LNCaP clone FGC (cell line): Measurements from ENCODE around the gene BIRC5.

ENCODE experiments used
- DNase-seq: peaks from one replicate; pipeline ENCODE4 v3.0.0-alpha.2; 2011; ENCODE audit warnings: low read depth
- H3K4me3 ChIP-seq: 2 replicates; pipeline ENCODE4 v1.5.1; 2011; ENCODE audit warnings: mild to moderate bottlenecking, low read depth, low read length, control low read depth
- CTCF ChIP-seq: IDR thresholded peaks from 2 replicates; pipeline ENCODE4 v1.5.1; 2012; ENCODE audit warnings: mild to moderate bottlenecking; ENCODE audit not compliant: control insufficient read depth, insufficient read depth; ENCODE audit errors: extremely low read depth

The BIRC5 gene

GRCh38 chr17:78272181-78272913 is 58.3 kb downstream of the BIRC5 start:
- no peak for TF ChIP-seq CTCF
- no peak for DNase-seq
- H3K4me3 ChIP-seq: no peak overlapping the region

GRCh38 chr17:78272914-78273258 is 58.8 kb downstream of the BIRC5 start:
- no peak for DNase-seq
- TF ChIP-seq CTCF: no peak
- no peak overlapping the region for H3K4me3 ChIP-seq

- DNase-seq: no peak
Observed at GRCh38 chr17:78273813-78274212, 59.8 kb downstream of the BIRC5 start.

More at GRCh38 chr17:78273813-78274212, 59.8 kb downstream of the BIRC5 start:
- no peak overlapping the region for H3K4me3 ChIP-seq
- TF ChIP-seq CTCF: no peak
